GM12865 (cell line): ENCODE data around the gene TRIO.

ENCODE experiments used
- DNase-seq: peaks from one replicate; pipeline ENCODE4 v3.0.0; 2010; ENCODE audit warnings: low read depth
- H3K4me3 ChIP-seq: 2 replicates; pipeline ENCODE4 v1.5.1; 2011; ENCODE audit warnings: mild to moderate bottlenecking, low read depth, low read length, control low read depth
- CTCF ChIP-seq: IDR thresholded peaks from 2 replicates; pipeline ENCODE4 v1.5.1; 2011; ENCODE audit warnings: low read length, control low read depth, low read depth, inconsistent platforms; ENCODE audit not compliant: insufficient read depth; ENCODE audit errors: missing control alignments

The TRIO gene

DNA sequence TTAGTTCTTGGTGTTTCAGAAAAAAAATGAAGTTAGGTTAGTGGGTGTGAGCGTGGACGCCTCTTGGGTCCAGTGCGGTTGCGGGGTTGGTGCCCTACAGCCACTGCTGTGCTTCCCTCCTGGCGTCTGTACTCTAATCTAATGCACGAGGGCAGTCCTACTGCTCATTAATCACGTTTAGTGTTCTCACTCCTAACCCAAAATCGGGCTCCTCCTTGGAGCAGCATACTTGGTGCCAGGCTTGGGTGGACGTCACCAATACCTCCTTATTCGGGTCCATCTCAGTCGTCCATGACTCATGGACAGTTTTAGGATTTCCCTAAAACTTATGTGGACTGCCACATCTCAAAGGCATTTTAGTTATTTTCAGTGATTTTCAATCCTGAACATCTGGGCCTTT, 41.6 kb downstream of the TRIO start:
- no peak for DNase-seq
- no peak overlapping the region for H3K4me3 ChIP-seq
- no peak for TF ChIP-seq CTCF

DNA sequence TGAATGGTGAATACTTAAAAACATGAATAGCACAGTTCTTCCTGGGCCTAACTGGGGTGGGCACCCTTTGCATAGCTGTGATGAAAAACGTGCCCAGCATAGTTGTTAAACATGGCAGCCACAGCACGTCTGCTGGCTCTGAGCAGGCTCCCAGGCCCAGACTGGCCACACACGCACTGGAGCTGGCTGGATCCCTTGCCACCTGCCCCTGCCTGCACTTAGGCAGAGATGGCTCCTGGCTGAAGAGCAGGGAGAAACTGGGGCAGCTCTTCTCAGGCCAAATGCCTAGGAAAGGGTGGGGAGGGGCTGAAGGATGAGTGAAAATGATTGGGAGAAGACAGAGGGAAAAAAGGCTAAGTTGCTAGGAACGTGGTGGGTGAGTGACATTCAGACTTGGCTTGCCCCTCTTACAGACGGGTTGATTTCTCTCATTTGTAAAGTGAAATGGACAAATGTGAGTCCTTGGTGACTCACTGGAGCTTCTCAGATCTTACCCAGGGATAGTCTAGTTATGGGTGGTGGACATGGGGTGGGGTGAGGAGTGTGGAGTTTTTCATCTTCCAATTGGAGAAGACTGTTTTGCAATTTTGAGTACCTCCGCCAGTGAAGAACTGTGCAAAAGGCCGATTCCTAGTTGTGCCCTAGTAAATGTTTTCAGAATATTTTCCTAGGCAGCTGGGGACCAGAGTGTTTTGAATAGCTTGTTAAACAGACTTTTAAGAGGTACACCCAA, 42.4 kb downstream of the TRIO start:
- no peak for TF ChIP-seq CTCF
- no peak for DNase-seq
- no peak overlapping the region for H3K4me3 ChIP-seq

DNA sequence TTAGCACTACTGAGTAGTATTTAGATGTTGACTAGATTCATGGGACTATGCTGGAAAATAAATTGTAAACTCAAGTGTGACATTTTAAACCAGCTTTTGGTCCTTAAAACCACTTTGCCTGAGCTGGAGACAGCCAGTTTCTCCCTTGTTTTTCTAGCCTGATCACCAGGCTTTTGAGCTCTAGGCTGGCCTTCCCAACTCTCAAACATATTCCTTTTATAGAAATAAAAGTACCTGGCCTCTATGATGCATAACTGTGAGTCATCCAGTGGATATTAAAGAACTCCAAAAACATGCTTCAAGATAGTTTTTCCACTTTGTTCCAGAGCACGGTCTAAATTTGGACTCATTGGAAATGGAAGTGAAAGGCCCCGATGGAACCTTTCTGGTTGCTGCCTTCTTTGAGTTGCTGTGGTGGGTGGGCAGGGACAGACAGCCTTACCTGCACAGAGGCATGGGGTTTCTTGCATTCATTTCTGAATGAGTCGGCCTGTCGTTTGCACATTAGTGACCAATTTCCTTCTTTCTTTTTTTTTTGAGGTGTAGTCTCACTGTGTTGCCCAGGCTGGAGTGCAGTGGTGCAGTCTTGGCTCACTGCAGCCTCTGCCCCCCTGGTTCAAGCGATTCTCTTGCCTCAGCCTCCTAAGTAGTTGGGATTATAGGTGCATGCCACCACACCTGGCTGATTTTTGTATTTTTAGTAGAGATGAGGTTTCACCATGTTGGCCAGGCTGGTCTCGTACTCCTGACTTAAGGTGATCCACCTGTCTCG, 43.1 kb downstream of the TRIO start:
- DNase-seq: no peak
- no peak for TF ChIP-seq CTCF
- no peak overlapping the region for H3K4me3 ChIP-seq

DNA sequence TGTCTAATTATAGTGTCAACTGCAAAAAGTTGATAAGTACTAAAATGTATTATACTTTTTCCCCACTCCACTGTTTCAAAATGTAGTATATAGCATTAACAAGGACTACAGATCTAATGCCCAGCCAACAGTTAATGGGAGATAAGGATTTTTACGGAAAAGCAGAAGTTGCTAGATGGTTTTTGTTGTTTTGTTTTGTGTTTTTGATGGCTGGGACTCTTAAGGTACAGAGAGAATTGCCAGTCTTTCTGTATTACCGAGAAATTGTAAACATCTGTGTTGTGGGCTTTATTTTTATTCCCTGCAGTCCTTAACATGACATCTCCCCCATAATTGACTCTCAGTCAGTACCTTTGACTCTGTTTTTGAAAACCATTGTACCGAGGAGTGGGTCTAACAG, 44.0 kb downstream of the TRIO start:
- no peak for DNase-seq
- no peak for TF ChIP-seq CTCF
- H3K4me3 ChIP-seq: no peak overlapping the region

DNA sequence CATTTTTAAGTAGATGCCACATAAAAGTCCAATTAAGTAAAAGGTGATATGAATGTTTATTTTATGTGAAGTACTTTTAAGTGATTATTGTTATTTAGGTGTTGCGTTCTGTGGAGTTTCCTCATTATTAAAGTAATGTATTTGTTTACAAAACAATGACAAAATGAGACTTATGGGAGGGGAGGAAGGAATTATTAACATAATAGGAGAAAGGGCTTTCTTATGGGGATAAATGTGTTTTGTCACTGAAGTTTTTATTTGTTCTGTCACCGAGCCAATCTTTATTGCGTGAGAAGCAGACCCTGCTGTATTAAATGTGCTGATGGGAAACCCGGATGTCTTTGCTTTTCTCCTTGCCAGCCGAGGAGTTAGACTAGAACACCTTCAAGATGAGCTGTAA, 44.5 kb downstream of the TRIO start:
- DNase-seq: no peak
- no peak for TF ChIP-seq CTCF
- no peak overlapping the region for H3K4me3 ChIP-seq

- no peak for DNase-seq
- TF ChIP-seq CTCF: no peak
Measured at GRCh38 chr5:14188778-14189177, 45.6 kb downstream of the TRIO start.

More at GRCh38 chr5:14188778-14189177, 45.6 kb downstream of the TRIO start:
- H3K4me3 ChIP-seq: no peak overlapping the region
